Measurements from ENCODE around the gene ACIN1.
A peak's percentile ranks its signal among the peaks of the same experiment; 100 is the strongest.

- TF ChIP-seq CTCF (conservative IDR thresholded peaks at IDR 0.05) = peak; percentile 76
- no peak for TF ChIP-seq EZH2 (IDR thresholded peaks at IDR 0.05; ENCODE audit: low read depth)
Measured at GRCh38 chr14:23076785-23077408, 18.0 kb downstream of the ACIN1 start.
